PC-9 (cell line): Measurements from ENCODE around the gene TTLL5. TPM values are rescaled to one million over a fixed set of nuclear protein-coding genes. Genes with fewer than 3 reads are reported as not detected.

ENCODE experiments used
- BruUV-seq: library from RNA; stranded (reverse); fragments of 400-500 nt; replicated peaks from 2 replicates; lab custom pipeline; 2021; lab: Mats Ljungman, UMichigan
- CTCF ChIA-PET: fragments of 300-600 bp; sonication (Branson Sonifier 250); formaldehyde crosslinking; loops from one replicate; lab custom pipeline; 2022; ENCODE audit warnings: antibody characterized with exemption; lab: Charles Lee
- POLR2A ChIA-PET: fragments of 300-600 bp; sonication (Branson Sonifier 250); formaldehyde crosslinking; loops from one replicate; lab custom pipeline; 2022; ENCODE audit warnings: antibody characterized with exemption; ENCODE audit not compliant: unreplicated experiment; lab: Charles Lee
- DNase-seq, 2 experiments: peaks; one replicate each; pipeline versions ENCODE4 v3.0.0 to v3.0.0-alpha.2; 2015 to 2022; ENCODE audit warnings: mixed read lengths in 1 of 2
- H2AFZ ChIP-seq: fragments of 200-600 bp; sonication (generic); 2 replicates; pipeline ENCODE4 v1.8.1; 2017; ENCODE audit warnings: antibody characterized with exemption
- H3F3A ChIP-seq: fragments of 200-600 bp; sonication (generic); 2 replicates; pipeline ENCODE4 v1.8.1; 2017; ENCODE audit warnings: antibody characterized with exemption, mild to moderate bottlenecking, low read depth; ENCODE audit not compliant: insufficient read depth
- H3K27ac ChIP-seq: fragments of 200-600 bp; sonication (generic); 2 replicates; pipeline ENCODE4 v1.6.1; 2016; ENCODE audit warnings: mixed run types
- H3K27me3 ChIP-seq: fragments of 200-600 bp; sonication (generic); 2 replicates; pipeline ENCODE4 v1.6.1; 2016; ENCODE audit warnings: low read depth, mixed run types; ENCODE audit not compliant: insufficient read depth
- H3K36me3 ChIP-seq: fragments of 200-600 bp; sonication (generic); 2 replicates; pipeline ENCODE4 v1.6.1; 2016; ENCODE audit warnings: low read depth, mixed run types
- H3K4me1 ChIP-seq: fragments of 200-600 bp; sonication (generic); replicated peaks from 2 replicates; pipeline ENCODE4 v1.6.1; 2016; ENCODE audit warnings: mixed run types; ENCODE audit not compliant: insufficient read depth
- H3K4me2 ChIP-seq: fragments of 200-600 bp; sonication (generic); 2 replicates; pipeline ENCODE4 v1.6.1; 2017; ENCODE audit warnings: mixed run types
- H3K4me3 ChIP-seq: fragments of 200-600 bp; sonication (generic); 2 replicates; pipeline ENCODE4 v1.6.1; 2016; ENCODE audit warnings: mixed run types
- H3K79me2 ChIP-seq: fragments of 200-600 bp; sonication (generic); 2 replicates; pipeline ENCODE4 v1.6.1; 2017; ENCODE audit warnings: low read depth, mixed run types
- H3K9me2 ChIP-seq: fragments of 200-600 bp; sonication (generic); 2 replicates; pipeline ENCODE4 v1.8.1; 2017; ENCODE audit warnings: mild to moderate bottlenecking; ENCODE audit not compliant: insufficient read depth
- H3K9me3 ChIP-seq: fragments of 200-600 bp; sonication (generic); 2 replicates; pipeline ENCODE4 v1.8.1; 2016; ENCODE audit warnings: low read depth; ENCODE audit not compliant: insufficient read depth
- H4K20me1 ChIP-seq: fragments of 200-600 bp; sonication (generic); 2 replicates; pipeline ENCODE4 v1.8.1; 2017; ENCODE audit not compliant: insufficient read depth
- EZH2 ChIP-seq: fragments of 200-600 bp; sonication (generic); IDR thresholded peaks from 2 replicates; pipeline ENCODE4 v1.8.0; 2017; ENCODE audit warnings: antibody characterized with exemption, low read depth
- intact Hi-C: fragments of 100-400 bp; cut with micrococcal nuclease; formaldehyde crosslinking; loops from one replicate; pipeline ENCODE4 v1.10.0; 2022; ENCODE audit not compliant: unreplicated experiment
- total RNA-seq: library from RNA; stranded (reverse); gene quantifications from 2 replicates; pipeline ENCODE4 v1.2.3, GENCODE V29; 2021
- TF ChIP-seq, protein P1 (sequence below): fragments of 200-600 bp; sonication (generic); conservative IDR thresholded peaks from 2 replicates; pipeline ENCODE4 v1.6.1; 2017; ENCODE audit warnings: mixed run types, antibody characterized with exemption, mild to moderate bottlenecking, moderate library complexity

Gene TTLL5
- total RNA-seq, 1 experiment from 2014 or later = 75.3 TPM

- no peaks in the 10 kb centered on the region for H3K4me1 ChIP-seq
- H3K4me2 ChIP-seq = no peak overlapping the region
- intact Hi-C loops = no loop called here
- BruUV-seq = no TSS peak
- H3F3A ChIP-seq = peaks cover 5% of the 10 kb centered on the region; the same call in 1 of the 2 replicates
- no peak for DNase-seq
- no peak overlapping the region for H2AFZ ChIP-seq
- ChIA-PET CTCF (no interaction called here), POLR2A (no interaction called here)
- no peaks in the 10 kb centered on the region for H3K9me2 ChIP-seq
- TF ChIP-seq, protein P1, sequence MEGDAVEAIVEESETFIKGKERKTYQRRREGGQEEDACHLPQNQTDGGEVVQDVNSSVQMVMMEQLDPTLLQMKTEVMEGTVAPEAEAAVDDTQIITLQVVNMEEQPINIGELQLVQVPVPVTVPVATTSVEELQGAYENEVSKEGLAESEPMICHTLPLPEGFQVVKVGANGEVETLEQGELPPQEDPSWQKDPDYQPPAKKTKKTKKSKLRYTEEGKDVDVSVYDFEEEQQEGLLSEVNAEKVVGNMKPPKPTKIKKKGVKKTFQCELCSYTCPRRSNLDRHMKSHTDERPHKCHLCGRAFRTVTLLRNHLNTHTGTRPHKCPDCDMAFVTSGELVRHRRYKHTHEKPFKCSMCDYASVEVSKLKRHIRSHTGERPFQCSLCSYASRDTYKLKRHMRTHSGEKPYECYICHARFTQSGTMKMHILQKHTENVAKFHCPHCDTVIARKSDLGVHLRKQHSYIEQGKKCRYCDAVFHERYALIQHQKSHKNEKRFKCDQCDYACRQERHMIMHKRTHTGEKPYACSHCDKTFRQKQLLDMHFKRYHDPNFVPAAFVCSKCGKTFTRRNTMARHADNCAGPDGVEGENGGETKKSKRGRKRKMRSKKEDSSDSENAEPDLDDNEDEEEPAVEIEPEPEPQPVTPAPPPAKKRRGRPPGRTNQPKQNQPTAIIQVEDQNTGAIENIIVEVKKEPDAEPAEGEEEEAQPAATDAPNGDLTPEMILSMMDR = no peak
- no peak for TF ChIP-seq EZH2
- no peaks in the 10 kb centered on the region for H3K79me2 ChIP-seq
- H3K27me3 ChIP-seq = no peaks in the 10 kb centered on the region
- no peaks in the 10 kb centered on the region for H3K9me3 ChIP-seq
- H4K20me1 ChIP-seq = no peaks in the 10 kb centered on the region
- no peak overlapping the region for H3K4me3 ChIP-seq
- no peak overlapping the region for H3K27ac ChIP-seq
- peaks cover 7% of the 10 kb centered on the region; the same call in 1 of the 2 replicates for H3K36me3 ChIP-seq
Observed at GRCh38 chr14:75747899-75748298, 86.9 kb downstream of the TTLL5 start.

- Histone ChIP-seq H2AFZ (no peak overlapping the region), H3K36me3 (peaks cover 4% of the 10 kb centered on the region; the same call in 1 of the 2 replicates), H3K4me3 (no peak overlapping the region), H3K27ac (no peak overlapping the region), H3K79me2 (no peaks in the 10 kb centered on the region), H3K9me3 (no peaks in the 10 kb centered on the region), H3K27me3 (no peaks in the 10 kb centered on the region), H3K4me1 (no peaks in the 10 kb centered on the region), H4K20me1 (no peaks in the 10 kb centered on the region), H3K9me2 (no peaks in the 10 kb centered on the region), H3F3A (peaks cover 5% of the 10 kb centered on the region; the same call in 1 of the 2 replicates), H3K4me2 (no peak overlapping the region)
- CTCF ChIA-PET = interaction anchor here (1.0 kb wide), 1 partner anchor 158 kb away, joined by 3 read pairs; no protein-coding TSS in a partner anchor
- no TSS peak for BruUV-seq
- POLR2A ChIA-PET = no interaction called here
- DNase-seq = no peak
- TF ChIP-seq, protein P1 = no peak
- no peak for TF ChIP-seq EZH2
- intact Hi-C loops = no loop called here
Observed at GRCh38 chr14:75748336-75748735, 87.3 kb downstream of the TTLL5 start.

GRCh38 chr14:75751296-75751695 is 90.2 kb downstream of the TTLL5 start:
- Histone ChIP-seq H3F3A (peaks cover 5% of the 10 kb centered on the region; the same call in 1 of the 2 replicates), H3K9me2 (no peaks in the 10 kb centered on the region), H3K36me3 (peaks cover 16% of the 10 kb centered on the region; the same call in 1 of the 2 replicates), H3K27me3 (no peaks in the 10 kb centered on the region), H3K9me3 (no peaks in the 10 kb centered on the region), H2AFZ (no peak overlapping the region), H4K20me1 (no peaks in the 10 kb centered on the region; the same call in 1 of the 2 replicates), H3K4me1 (no peaks in the 10 kb centered on the region), H3K4me3 (no peak overlapping the region), H3K79me2 (no peaks in the 10 kb centered on the region), H3K27ac (no peak overlapping the region), H3K4me2 (no peak overlapping the region)
- TF ChIP-seq, protein P1 = no peak
- no peak for TF ChIP-seq EZH2
- no TSS peak for BruUV-seq
- intact Hi-C loops = no loop called here
- DNase-seq = no peak
- ChIA-PET POLR2A (no interaction called here), CTCF (no interaction called here)
